ENCODE results near the gene MAP2K5.

DNA sequence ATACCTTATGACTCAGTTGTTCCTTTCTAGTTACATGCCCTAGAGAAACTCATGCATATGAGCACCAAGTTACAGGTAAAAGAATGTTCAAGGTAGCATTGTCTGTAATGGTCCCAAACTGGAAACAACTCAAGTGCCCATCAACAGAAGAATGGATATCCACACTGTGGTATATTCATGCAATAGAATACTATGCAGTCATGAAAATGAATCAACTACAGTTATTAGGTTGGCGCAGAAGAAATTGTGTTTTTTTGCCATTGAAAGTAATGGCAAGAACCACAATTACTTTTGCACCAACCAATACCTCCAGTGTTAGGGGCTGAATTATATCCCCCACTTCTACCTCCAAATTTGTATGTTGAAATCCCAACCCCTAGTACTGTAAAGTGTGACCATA lies 307.0 kb downstream of the MAP2K5 start:
- TF ChIP-seq CTCF (conservative IDR thresholded peaks at IDR 0.05; ENCODE audit: low read length) (no peak), EZH2phosphoT487 (IDR thresholded peaks at IDR 0.05; ENCODE audit: borderline replicate concordance) (no peak)
